ENCODE results near the gene POMC.

POMC gene

DNA sequence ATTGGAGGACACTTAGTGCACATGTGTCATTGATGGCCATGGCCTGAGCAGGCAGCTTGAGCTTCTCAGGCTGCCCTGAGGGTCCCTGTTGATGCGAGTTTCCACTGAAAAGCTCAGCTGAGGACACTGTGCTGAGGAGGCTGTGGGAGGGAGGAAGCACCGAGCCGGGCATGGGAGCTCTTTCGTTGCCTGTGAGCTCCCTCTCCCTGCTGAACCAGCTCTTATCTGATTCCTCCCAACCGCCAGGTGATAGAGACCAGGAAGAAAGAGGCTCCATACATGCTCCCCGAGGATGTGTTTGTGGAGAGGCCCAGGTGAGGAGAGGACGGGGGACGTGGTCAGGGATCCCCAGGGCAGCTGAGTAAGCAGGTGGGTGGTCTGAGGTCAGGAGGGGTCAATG lies 27.3 kb downstream of the POMC start:
- in situ Hi-C loops (cut with MboI; ENCODE audit: low sequenced_read_pairs), result loop anchor here (25.0 kb wide), 1 partner anchor 729 kb away; no protein-coding TSS in a partner anchor

DNA sequence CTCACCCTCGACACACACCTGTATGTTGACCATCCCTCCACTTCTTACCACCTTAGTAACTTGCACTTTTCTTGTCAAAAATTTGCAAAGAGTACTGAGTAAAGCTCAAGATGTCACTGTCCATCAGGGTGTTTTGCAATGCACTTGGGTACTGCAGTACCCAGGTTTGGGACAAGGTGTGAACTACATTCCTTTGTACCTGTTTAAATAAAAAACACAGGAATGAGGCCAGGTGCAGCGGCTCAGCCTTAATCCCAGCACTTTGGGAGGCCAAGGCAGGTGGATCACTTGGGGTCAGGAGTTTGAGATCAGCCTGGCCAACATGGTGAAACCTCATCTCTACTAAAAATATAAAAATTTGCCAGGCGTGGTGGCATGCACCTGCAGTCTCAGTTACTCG lies 27.8 kb downstream of the POMC start:
- in situ Hi-C loops (cut with MboI; ENCODE audit: low sequenced_read_pairs), result loop anchor here (25.0 kb wide), 1 partner anchor 728 kb away; no protein-coding TSS in a partner anchor

DNA sequence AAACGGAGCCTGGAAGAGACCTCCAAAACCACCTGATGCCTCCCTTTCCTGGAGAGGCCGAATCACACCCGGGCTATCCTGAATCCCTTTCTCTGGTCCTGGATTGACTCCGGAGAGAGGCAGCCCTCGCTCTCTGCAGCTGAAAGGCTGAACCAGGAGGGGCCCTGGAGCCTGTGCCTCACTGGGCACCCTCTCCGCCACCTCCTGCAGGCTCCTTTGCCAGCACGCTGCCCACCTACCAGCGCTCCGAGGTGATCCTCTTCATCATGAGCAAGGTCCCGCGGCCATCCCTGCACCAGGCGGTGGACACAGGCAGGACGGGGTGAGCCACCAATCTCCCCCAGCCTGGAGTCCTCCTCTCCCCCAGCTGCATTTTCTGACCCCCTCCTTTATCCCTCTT lies 35.7 kb downstream of the POMC start:
- in situ Hi-C loops (cut with MboI; ENCODE audit: low sequenced_read_pairs), result loop anchor here (25.0 kb wide), 1 partner anchor 720 kb away; no protein-coding TSS in a partner anchor

DNA sequence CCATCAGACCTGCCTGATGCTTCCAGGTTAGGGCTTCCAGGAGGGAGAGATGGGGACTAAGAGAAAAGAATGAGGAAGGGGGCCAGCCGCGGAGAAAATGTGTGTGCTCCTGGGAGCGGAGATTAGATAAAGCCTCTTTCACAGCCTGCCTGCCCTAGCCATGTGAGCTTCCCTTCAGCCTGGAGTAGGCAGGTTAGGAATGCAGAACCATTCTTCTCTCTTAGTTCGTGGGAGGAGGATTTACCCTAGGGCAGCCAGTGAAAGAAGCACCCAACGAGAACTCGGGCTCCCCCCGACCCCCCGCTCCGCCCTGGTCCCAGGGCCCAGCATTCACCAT lies 36.1 kb downstream of the POMC start:
- in situ Hi-C loops (cut with MboI; ENCODE audit: low sequenced_read_pairs), result loop anchor here (25.0 kb wide), 1 partner anchor 720 kb away; no protein-coding TSS in a partner anchor

DNA sequence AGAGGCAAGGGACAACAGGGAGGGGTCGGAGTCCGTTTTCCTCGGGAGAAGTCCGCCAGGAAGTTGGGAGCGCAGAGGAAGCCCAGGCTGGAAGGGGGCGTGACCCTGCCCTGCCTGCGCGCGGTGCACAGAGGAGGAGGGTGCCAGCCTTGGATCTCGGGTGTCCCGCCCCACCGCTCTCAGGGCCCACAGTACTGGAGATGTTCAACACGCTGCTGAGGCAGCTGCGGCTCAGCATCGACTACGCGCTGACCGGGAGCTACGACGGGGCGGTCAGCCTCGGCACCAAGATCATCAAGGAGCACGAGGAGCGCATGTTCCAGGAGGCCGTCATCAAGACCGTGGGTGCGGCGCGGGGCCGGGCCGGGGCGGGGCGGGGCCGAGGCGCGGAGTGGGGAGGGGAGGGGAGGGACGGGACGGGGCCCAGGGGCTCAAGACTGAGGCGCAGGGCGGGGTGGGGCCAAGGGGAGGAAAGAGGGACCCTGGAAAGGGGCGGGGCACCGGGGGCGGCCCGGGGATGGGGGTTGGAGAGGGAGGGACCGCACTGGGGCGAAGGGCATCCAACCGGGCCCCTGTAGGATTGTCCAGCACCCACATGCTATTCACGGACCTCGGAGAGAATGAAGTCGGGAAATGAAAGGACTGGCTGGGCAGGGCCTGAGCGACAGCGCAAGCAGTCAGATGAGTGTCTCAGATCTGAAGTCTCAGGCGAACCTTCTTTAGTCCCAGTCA lies 36.6 kb downstream of the POMC start:
- in situ Hi-C loops (cut with MboI; ENCODE audit: low sequenced_read_pairs), result loop anchor here (25.0 kb wide), 1 partner anchor 719 kb away; no protein-coding TSS in a partner anchor

DNA sequence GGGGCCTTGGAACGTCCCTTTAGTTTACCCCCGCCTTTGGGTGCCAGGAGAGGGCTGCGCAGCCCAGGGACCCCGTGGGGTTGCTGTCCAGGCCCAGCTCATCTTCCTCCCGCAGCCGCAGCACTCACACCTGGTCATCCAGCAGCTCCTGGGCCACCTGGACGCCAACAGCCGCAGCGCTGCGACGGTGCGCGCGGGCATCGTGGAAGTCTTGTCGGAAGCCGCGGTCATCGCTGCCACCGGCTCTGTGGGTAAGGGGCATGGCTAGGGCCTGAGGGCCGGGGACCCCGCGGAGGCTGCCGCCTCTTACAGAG lies 37.2 kb downstream of the POMC start:
- in situ Hi-C loops (cut with MboI; ENCODE audit: low sequenced_read_pairs), result loop anchor here (25.0 kb wide), 1 partner anchor 719 kb away; no protein-coding TSS in a partner anchor

DNA sequence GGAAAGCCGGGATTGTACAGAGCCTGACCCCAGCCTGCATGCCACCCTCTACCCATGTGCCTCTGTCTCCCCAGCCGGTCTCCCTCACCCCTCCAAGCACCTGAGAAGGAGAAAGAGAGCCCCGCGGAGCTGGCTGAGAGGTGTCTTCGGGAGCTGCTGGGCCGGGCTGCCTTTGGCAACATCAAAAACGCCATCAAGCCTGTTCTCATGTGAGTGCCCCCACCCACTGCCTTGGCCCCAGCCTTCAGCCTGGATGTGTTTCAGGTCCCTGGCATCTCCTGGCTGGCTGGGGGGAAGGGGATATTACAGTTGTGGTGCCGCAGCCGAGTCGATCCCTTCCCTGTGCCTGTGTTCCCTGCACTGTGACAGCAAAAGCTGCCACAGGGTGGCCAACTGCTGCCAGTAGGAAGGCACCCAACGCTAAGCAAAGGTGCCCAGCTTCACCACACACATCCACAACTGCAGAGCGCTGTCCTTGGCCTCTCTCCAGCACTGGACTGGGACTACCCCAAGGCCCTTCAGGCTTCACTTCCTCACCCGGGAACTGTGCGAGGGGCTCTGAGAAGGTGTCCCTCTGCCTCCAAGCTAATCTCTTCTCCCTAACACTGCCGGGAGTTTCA lies 38.4 kb downstream of the POMC start:
- in situ Hi-C loops (cut with MboI; ENCODE audit: low sequenced_read_pairs), result loop anchor here (25.0 kb wide), 1 partner anchor 718 kb away; no protein-coding TSS in a partner anchor

DNA sequence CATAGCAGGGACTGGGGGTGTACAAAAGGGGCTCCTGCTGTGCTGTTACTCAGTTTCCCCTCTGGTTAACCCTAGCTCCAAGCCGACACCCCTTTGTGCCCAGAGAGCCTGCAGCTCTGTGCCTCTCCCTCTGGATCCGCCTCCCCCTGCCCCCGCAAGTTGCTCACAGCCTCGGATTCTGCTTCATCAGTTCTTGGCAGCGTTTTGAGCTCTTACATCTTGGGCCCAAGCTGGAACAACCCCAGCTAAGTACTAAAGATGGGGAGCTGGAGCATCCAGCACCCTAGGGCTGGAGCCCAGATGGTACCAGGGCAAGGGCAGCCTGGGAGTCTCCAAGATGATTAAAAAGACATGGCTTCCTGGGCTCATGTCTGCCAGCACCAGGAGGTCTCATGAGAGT lies 40.7 kb downstream of the POMC start:
- in situ Hi-C loops (cut with MboI; ENCODE audit: low sequenced_read_pairs), result loop anchor here (25.0 kb wide), 1 partner anchor 715 kb away; no protein-coding TSS in a partner anchor

DNA sequence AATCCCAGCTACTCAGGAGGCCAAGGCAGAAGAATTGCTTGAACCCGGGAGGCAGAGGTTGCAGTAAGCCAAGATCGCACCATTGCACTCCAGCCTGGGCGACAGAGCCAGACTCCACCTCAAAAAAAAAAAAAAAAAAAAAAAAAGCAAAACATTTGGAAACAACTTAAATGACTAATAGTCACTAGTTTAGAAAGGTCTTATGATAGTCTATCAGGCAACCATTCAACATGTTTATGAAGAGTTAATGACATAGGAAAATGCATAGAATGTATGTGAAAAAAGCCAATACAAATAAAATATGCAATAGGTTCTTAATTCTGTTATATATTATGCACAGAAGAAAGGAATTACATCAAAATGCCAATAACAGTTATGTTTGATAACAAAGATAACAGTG lies 41.3 kb downstream of the POMC start:
- in situ Hi-C loops (cut with MboI; ENCODE audit: low sequenced_read_pairs), result loop anchor here (25.0 kb wide), 1 partner anchor 715 kb away; no protein-coding TSS in a partner anchor

DNA sequence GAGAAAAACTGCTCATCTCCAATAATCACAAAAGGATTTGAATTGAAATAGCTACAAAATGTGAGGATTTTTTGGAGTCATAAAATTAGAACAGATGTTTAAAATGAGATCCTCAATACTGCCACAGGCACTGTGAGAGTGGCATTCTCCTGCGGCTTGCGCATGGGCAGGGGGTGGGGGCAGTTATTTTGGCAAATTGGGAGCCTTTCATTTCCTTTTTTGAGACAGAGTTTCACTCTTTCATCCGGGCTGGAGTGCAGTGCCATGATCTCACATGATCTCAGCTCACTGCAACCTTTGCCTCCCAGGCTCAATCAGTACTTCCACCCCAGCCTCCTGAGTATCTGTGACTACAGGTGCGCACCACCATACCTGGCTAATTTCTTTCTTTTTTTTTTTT lies 42.4 kb downstream of the POMC start:
- in situ Hi-C loops (cut with MboI; ENCODE audit: low sequenced_read_pairs), result loop anchor here (25.0 kb wide), 1 partner anchor 714 kb away; no protein-coding TSS in a partner anchor

DNA sequence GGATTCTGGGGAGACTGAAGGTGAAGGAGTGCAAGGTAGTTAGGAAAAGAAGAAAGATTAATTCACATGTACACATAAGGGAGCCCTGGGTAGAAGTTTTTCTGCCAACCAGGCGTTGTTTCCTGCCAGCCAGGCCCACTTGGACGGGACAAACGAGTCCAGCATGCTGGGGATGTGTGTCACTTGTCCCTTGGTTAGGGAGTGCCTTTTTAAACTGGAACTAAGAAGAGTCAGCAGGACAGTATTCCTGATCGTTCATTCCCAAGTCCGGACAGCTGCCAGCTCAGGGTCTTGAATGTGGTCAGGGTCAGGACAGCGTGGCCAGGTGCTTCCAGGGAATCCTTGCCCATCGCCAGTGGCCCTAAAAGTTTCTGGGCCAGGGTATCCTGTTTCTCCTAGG lies 43.2 kb downstream of the POMC start:
- in situ Hi-C loops (cut with MboI; ENCODE audit: low sequenced_read_pairs), result loop anchor here (25.0 kb wide), 1 partner anchor 713 kb away; no protein-coding TSS in a partner anchor

DNA sequence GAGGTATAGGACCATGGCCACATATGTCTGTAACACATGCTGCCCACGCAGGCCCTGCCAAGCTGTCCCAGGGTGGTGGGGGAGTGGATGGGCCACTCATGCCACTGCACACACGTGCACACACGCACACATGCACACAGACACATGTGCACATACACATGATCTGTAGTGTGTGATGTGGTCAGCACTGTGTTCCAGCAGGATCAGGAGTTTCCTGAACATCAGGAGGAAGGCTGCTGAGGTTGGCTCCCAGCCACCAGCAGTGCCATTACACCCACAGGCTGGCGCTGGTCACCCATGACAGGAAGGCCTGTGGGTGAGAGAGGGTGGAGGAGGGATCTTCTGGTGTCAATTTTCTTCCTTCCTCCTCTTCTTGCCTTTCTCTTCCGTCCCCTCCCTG lies 44.7 kb downstream of the POMC start:
- in situ Hi-C loops (cut with MboI; ENCODE audit: low sequenced_read_pairs), result loop anchor here (5.0 kb wide), 1 partner anchor 141 kb away; no protein-coding TSS in a partner anchor

DNA sequence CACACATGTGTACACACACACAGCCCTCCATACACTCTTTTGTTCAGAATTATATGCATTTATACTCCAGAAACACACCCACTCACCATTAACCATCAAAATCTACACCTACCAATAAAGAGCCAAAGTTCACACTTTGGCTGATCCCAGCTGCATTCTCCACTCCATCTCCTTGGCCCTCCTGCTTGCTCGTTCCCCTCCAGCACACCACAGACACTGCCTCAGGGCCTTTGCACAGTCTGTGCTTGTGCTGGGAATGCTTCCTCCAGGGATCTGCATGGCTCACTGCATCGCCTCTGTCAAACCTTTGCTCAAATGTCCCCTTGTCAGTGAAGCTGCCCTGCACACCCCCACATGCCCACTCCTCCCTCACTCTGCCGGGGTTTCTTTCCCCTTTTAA lies 46.0 kb downstream of the POMC start:
- in situ Hi-C loops (cut with MboI; ENCODE audit: low sequenced_read_pairs), result loop anchor here (5.0 kb wide), 1 partner anchor 140 kb away; no protein-coding TSS in a partner anchor

DNA sequence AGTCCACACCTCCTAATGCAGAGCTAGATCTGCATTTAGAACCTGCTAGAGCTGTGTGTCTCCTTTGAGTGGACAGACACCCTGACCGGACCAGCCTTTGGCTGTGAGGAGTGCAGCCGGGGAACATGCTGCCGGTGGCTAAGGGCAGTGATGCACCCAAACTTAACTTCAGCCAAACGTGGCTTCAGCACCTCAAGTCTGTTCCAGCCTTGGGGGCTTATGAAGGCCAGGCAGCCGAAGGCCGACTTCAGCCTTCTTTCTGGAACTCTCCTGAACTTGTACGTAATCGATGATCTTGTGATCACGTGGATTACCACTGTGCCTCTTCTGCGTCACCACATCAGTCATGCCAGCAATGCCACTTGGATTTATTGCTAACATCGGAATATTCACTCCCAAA lies 49.1 kb downstream of the POMC start:
- in situ Hi-C loops (cut with MboI; ENCODE audit: low sequenced_read_pairs), result no loop called here

DNA sequence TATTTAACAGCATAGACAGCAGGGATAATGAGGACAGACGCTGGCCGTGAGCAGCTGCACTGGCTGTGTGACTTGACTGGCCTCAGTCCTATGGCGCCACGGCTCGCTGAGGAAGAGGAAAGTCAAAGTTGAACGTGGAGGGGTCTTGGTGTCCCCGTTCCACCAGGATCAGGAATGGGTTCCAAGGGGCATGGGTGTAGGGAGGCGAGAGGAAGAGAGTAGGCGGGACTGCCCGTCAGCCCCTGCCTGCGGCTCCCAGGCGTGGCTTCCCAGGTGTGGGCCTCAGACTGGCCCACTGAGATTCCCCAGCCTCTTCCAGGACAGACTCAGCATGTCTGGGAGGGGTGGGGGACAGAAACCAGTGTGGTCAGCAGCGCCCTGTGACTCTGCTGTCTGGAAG lies 51.4 kb downstream of the POMC start:
- in situ Hi-C loops (cut with MboI; ENCODE audit: low sequenced_read_pairs), result no loop called here

DNA sequence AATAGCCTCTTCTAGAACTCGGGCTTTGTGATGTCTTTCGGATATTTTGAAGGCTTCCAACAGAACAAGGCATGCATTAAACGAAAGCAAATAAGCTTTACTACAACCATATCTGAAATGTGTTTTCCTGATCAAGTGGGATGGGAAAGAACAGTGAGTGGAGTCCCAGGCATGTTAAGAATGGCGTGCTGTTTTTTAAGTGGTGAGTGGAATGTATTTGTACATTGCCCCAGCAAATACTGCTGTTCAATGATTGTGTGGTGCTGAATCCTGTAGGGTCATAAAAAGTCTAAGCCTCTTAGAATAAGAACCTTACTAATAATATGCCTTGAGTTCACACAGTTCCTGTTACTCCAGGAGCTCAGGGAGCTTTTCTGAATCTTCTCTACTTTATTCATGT lies 52.5 kb downstream of the POMC start:
- in situ Hi-C loops (cut with MboI; ENCODE audit: low sequenced_read_pairs), result no loop called here

DNA sequence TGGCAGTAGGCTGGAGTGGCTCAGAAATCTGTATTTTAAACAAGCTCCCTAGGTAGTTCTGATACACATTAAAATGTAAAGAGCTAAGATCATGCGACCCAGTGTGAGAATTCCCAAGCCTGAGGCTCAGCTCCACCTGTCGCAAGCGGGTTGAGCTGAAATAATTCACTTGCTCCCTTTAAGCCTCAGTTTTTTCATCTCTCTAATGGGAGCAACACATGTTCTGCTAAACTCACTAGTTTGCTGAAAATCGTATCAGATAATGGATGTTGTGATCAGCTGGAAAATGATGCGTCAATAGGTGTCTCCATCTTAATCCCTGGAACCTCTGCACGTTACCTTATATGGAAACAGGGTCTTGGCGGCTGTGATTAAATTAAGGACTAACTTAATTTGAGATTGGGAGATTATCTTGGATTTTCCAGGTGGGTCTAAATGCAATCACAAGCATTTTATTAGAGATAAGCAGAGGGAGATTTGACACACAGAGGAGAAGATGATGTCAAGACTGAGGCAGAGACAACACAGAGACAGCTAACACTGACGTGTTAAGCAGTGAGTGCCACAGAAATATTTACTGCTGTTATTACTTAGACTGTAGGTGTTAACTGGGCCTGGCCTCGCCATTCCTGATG lies 53.0 kb downstream of the POMC start:
- in situ Hi-C loops (cut with MboI; ENCODE audit: low sequenced_read_pairs), result no loop called here

DNA sequence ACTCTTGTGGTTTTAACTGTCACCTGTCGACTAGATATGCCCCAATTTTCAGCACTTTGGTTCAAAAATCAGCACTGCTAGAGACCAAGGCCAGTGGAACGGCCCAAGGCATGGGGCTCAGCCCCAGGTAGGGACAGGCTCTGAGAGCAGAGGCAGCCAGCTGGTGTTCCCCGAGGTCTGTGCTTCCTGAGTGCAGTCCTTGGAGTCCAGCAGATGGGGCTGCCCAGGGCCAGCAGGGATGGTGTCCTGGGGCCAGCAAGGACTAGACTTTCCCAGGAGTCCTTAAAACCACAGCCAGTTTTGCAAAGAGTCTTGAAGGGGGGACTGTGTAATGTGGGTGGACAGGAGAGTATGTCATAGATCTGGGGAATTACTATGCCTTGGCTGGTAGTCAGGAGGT lies 56.3 kb downstream of the POMC start:
- in situ Hi-C loops (cut with MboI; ENCODE audit: low sequenced_read_pairs), result no loop called here

Measured in HL-60/S4 (cell line).